Colon (tissue), 2 donors: ENCODE results near the gene FAM83G.
"Not testable (repeated sequence)": the region's sequence is repeated elsewhere in the genome, so short reads cannot be mapped to it uniquely, and the experiment has no call there.

ENCODE experiments used
- FAIRE-seq: peaks from 2 replicates; lab custom pipeline; 2012; peaks lifted over from hg19 to GRCh38; lab: Jason Lieb, UNC
- donor health status: control.
- donor health status: control.

Gene FAM83G

DNA sequence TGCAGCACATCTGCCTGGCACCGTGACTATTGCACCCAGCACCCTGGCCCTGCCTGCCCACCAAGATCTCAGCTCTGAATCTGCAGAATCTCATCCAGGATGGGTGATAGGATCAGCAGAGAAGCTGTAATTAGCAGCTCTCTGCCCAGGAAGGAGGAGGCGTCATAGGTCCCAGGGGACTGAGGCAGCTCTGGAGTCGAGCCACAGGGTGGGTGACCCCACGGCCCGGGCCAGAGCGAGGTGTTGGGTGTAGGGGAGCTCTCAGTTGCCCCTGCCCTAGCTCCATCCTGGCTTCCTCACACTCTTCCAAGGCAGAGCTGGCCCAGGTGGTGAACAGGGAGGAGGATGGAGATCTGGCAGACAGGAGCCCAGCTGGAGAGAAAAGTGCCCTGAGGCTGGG is 18.2 kb upstream of the FAM83G start:
- FAIRE-seq: no peak

DNA sequence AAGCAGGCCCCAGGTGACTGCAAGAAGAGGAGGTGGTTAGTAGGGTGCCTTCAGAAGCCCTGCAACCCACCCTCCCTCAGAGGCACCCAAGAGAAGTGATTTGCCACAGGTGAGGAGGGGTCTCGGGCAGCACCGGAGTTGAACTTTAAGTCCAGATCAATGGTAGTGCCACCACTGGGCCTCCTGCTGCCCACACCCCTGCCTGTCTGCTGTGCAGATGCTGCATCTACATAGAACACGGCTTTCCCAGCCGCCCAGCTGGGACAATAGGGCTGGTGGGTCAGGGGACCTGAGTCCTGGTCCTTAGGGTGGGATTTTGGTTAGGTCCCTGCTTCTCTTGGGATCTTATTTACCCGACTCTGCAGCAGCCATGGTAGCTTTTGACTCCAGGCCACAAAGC is 17.6 kb upstream of the FAM83G start:
- FAIRE-seq: no peak

DNA sequence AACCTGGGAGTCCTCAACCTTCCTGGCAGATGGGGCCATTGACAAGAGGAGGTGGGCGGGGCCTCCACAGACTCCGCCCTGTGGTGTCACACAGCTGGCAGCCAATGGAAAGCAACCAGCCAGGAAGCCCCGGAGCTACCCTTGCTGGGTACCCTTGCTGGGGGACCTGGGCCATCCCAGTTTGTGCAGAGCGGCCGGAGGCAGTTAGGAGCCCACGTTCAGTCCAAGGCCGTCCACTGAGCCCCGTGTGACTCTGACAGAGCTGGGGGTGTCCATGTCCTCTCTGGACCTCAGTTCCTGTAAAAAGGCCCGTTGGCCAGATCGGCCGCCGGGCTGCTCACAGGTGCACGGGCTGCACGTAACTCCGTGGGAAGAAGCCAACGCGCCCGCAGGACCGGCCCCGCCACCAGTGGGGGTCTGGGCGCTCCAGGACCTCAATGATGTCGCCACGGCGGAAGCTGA is 17.1 kb upstream of the FAM83G start:
- FAIRE-seq: no peak

DNA sequence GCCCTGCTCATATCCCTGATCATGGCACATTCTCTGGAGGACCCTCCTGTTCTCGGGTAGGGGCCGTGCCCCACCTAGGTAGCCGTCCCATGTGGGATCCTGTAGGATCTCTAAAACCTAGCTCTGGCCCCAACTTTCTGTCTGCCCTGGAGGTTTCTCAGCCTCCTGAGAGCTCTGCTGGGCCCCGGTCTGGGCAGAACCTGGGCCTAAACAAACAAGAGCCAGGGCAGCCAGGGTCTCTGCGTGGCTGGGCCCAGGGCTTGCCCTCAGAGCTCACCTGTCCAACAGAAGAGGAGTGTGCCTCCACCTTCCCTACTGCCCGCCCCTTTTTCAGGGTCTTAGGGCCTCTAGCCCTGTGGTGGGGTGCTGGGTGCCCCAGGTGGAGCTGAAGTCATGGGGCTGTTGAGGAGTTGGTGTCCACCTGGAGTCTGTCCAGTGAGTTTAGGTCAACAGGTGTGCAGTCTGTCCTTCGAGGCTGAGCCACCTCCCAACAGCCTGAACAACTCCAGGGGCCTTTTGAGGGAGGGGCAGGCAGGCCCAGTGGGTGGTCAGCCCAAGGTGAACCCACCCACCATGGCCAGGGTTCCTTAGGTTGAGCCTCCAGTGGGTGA is 16.6 kb upstream of the FAM83G start:
- FAIRE-seq: not testable (repeated sequence)

DNA sequence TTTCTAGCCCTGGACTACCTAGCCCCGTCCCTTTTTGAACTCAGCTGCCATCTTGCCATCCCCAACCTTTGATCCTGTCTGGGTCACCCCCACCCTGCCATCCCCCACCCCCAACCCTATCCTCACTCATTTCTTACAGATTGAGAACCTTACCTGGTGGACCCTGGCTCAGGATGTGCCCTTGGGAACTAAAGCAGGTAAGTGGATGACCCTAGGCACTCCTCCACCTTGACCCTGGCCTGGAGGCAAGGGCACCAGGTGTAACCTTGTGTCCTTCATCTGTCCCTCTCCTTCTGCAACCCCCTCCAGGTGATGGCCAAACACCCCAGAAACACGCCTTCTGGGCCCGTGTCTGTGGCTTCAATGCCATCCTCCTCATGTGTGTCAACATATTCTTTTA is 15.5 kb upstream of the FAM83G start:
- no peak for FAIRE-seq

DNA sequence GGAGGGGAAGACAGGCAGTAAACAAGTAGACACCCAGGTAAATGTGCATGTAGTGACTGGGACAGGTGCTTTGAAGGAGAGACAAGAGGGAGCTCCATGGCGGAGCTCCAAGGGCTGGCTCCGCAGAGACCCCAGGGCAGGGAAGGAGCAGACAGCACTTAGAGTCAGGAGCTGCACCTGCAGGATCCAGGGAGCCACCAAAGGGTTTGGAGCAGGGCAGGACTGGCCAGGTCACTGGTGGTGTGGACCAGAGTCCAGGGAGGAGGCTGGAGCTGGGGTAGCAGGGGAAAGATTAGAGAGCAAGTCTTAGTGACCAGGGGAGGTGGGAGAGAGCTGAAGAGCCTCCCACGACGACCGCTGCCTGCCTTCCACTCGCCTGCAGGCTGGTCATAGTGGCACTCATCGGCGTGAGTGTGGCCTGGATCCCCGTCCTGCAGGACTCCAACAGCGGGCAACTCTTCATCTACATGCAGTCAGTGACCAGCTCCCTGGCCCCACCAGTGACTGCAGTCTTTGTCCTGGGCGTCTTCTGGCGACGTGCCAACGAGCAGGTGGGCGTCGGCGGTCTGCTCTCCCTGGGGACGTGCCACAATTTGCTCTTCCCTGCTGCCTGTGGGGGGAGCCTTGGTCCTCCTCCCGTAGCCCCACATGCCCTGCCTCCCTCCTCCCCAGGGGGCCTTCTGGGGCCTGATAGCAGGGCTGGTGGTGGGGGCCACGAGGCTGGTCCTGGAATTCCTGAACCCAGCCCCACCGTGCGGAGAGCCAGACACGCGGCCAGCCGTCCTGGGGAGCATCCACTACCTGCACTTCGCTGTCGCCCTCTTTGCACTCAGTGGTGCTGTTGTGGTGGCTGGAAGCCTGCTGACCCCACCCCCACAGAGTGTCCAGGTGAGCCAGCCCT is 14.7 kb upstream of the FAM83G start:
- no peak for FAIRE-seq

DNA sequence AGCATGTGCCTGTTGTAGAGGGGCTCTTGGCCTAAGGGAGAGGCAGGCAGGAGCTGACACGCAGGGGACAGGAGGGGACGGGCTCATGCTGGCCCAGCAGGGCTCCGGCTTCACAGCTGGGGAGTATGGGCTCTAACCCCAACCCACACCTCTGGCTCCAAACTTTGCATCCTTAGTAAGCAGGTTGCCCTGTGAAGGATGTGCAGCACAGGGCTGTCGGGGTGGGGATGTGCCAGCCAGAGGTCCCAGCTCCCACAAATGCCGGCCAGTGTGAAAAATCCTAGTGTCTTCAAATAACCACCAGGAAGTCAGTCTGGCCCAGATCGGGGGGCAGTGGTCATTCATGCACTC is 14.0 kb upstream of the FAM83G start:
- no peak for FAIRE-seq

DNA sequence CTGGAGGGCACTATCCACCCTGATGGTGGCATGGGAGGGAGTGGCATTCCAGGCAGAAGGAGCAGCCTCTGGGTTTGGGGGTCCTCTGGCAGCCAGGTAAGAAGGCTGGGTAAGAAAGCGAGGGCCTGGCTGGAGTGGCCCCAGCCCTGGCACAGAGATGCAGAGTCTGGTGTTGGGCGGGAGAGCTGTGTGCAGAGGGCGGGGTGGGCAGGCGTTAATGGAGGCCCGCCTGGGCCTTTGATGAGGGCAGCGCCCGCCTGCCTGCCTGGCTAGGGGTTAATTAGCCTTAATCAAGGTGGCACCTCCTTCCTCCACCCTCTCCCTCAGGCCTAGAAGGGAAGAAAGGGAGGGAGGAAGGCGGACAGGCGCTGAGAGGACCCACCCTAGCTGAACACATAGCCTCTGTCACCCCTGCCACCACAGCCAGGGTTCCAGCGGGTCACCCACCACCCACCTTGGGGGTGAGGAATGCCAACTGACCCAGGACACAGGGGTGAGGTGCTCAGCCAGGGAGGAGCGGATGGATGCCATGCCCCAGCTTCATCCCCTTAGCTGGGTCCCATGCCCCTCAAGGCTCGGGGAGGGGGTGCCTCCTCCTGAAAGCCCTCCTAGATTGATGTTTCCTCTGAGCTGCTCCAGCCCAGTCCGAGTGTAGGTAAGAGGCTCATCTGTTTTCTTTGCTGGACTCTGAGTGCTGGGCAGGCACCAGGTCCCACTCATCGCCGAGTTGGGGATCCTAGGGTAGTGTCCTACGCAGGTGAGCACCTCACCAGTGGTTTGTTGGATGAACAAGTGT is 13.4 kb upstream of the FAM83G start:
- no peak for FAIRE-seq

DNA sequence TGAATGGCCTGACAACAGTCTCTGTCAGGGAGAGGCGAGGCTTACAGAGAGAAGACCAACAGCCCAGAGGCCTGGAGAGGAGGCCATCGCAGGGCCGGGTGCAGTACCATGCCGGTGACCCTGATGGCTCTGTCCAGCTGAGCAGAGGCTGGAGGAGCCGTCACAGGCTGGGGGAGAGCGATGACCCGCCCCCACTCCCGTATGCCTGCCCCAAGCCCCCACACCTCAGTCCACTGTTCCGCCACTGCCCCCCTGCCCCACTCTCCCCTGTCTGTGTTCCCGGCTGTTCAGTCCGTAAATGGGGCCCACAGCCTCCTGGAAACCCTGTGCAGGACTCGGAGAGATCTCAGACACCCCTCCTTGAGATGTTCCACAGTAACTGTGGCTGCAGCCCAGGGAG is 12.8 kb upstream of the FAM83G start:
- FAIRE-seq: no peak

DNA sequence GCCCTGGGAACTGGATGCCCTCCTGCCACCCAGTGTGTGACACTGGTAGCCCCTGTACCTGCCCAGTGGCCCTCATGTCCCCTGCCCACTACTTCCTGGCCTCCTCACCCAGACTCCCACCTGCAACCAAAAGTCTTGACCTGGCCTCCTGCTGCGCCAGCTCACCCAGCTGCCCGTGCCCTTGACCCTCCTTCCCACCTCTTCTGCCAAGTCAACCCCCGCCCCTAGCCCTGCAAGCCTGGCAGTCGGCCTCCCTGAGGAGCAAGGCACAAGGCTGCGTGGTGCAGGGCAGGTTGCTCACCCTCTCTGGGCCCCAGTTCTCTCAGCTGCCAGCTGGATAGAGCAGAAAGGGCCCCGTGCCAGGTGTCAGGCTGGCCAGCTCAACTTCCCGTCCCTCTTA is 12.3 kb upstream of the FAM83G start:
- FAIRE-seq: no peak

DNA sequence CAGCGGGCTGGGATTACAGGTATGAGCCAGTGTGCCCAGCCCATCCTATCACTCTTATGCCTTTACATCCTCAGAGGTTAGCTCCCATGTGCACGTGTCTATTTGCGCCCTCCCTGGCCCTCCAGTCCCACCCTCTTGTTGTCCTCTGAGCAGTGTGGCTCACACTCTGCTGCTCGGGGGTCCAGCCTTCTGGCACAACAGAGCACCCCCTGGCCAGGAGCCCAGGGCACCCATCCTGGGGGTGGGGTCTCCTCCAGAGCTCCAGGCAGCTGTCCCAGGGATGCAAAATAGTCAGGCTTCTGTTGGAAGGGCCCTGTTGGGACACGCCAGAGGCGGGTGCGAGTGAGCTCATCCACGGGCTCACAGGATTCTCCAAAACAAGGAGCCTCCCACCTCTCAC is 11.7 kb upstream of the FAM83G start:
- no peak for FAIRE-seq

DNA sequence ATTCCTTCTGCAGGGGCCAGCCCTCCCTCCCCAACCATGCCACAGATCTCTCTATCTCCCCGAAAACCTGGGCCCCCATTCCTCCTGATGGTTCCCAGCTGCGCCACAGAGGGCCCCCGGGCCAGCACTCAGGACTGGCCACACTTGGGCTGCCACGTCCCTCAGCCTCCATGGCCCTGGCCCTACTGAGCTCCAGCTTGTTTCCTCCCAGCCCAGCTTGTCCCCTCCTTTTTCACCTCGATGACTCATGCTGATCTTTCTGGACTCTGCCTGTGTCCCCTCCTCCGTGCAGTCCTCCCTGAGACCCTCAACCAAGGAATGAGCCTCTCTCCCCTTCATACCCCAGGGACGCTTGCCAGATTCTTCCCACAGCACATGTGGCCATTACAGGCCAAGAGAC is 10.9 kb upstream of the FAM83G start:
- FAIRE-seq: no peak

DNA sequence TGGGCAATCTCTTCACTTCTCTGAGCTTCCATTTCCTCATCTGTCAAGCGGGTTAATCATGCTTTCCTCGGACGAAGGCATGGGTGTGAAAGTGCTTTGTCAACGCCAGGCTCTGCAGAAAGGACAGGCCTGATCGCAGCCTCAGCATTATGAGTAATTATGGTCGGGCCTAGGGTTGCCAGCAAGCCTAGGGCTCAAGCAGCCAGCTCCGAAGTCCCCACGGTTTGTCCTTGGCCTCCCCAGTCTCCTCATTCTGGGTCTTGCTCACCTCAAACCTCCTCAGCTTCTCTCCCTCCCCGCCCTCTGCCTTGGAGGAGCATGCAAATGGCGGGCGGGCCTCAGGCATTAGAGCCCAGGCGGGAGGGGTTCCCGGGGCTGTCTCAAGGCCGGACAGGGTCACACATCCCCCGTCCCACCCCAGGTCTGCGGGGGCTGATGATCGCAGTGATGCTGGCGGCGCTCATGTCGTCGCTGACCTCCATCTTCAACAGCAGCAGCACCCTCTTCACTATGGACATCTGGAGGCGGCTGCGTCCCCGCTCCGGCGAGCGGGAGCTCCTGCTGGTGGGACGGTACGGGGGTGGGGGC is 10.2 kb upstream of the FAM83G start:
- no peak for FAIRE-seq

DNA sequence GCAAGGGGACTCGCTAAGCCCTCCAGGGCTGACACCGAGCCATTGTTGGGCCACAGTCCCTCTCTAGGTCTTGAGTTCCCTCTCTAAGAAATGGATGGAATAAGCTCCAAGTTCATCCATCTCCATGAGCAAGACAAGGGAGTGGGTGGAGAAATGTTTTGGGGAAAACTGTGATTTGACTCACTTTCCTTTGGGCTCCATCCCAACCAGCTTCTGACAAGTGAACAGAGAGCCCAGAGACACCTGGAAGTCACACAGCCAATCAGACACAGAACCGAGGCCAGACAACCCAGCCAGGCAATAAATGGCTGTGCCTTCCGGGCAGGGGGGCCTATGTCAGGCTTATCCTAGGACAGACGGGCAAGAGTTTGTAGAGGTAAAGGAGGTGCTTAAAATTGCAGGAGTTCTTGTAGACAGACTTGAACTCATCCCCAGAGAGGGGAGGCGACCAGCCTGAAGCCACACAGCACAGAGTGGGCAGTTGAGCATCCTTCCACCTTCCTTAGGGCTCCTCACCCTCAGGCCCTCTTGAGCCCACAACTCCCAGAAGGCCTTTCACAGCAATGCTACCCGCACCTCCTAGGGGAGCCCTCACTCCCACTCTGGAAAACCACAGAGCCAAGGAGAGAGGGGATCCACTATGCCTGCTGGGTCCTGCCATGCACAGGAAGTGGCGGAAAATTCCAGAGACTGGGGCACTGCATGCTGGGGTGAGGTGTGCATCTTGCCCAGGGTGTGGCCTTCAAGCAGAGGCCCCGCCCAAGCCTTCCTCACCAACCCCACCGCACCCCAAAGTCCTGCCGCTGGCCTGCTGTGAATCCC is 9.5 kb upstream of the FAM83G start:
- no peak for FAIRE-seq

DNA sequence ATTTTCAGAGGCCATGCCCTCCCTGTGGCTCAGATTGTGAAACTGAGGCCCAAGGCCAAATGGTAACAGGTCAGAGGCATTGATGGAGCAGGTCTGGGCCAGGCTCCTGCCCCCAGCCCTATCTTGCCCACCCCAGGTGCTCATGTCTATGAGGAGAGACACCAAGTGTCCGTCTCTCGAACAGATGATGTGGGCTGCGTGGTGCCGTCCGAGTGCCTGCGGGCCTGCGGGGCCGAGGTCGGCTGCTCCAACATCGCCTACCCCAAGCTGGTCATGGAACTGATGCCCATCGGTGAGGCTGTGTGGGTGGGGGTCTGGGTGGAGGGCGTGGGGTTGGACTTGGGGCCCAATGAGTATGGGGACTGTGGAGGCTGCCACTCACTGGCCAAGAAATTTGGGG is 8.7 kb upstream of the FAM83G start:
- FAIRE-seq: no peak

DNA sequence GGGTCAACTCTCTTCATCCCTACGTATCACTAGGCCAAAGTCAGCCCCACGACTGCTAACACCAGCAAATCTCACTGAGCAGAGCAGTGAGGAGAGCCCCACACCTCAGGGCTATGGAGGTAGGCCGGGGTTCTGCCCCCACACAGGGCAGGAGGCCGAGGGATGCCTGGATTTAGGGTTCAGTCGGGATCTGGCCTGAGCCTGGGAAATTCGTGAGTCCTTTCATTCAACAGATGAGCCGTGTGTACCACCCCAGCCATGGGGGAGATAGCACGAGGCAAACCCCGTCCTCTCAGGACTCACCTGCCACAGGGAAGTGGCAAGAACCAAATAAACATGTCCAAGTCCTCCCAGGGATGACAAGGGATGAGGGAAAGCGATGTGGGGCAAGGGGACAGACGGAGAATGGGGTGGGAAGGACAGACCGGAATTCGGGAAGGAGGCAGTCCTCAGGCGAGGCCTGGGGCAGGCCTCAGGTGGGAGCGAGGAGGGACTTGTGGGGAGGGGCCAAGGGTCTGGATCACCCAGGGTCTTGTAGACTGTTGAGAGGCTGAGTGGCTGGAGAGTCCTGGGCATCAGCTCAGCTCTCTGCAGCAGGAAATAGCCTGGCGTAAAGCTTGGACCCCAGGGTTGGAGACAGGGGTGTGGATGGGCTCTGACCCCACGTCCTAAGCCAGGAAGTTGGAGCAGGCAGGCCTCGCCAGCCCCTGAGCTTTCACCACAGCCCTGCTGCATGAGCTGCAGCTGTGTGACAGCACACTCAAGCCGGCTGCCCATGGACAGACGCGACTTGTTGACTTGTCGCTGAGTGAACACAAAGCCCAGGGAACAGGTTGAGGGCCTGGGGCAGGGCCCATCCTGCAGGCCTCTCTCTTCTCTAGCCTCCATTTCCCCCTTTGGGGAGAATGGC is 7.9 kb upstream of the FAM83G start:
- no peak for FAIRE-seq

DNA sequence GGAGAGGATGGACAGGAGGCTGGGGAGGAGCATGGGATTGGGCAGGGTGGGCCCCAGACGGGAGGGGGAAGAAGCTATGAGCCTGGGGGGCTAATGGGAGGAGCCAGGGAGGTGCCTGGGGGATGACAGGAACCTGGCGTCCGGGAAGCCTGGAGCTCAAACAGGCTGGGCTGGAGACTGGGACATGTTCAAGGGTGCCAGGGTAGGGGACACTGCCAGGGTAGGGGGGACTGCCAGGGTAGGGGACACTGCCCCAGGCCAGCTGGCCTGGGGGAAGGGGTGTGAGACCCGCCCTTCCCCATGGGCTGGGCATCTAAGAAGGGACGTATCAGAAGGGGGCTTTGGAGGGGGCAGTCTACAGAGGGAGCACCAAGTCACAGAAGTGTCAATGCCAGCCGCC is 7.0 kb upstream of the FAM83G start:
- no peak for FAIRE-seq

DNA sequence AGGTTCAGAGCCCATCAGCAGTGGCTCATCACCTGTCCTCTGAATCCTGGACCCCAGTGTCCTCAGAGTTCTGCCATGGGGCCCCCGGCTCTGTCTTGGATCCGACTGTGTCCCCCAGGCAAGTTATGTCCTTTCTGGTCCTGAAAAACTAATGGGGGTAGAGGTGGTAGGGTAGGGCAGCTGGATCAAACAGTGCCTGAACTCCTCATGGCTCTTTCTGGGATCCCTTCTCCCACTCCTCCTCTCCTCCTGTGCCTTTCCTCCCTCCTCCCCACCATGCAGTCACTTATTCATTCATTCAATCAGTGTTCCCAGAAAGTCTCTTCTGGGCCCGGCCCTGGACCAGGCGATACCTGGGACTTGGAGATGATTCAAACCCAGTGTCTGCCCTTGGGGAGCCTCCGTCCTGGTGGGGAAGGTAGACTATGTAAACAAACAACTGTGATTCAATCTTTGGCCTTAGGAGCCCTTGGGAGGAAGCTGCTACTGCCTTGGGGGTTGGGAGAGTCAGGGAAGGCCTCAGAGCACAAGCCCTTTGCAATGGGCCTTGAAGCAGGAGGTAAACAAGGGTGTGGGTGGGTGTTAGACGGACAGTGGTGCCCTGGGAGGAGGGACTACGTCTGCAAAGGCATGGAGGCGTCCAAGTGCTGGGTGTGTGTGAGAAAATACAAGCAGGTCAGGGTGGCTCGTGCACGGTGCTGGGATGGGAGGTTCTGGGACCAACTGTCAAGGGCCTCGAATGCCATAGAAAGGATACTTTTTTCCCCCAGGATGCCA is 6.4 kb upstream of the FAM83G start:
- no peak for FAIRE-seq

DNA sequence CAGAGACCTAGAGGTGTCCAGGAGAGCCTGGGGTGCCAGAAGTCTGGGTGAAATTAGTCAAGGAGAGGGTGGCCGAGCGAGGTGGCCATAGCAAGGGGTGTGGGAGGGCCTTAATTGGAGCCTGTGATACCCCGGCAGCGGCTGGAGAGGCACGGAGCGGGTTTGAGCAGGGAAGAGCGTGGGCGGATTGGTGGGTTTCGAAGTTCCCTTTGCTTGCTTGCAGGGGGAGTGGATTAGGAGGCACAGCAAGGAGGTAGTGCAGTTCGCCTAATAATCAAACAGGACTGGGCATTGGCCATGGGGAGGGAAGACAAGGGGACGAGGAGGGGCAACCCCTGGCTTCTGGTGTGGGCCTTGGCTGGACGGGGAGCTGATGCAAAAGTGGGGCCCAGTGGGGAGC is 5.4 kb upstream of the FAM83G start:
- no peak for FAIRE-seq

DNA sequence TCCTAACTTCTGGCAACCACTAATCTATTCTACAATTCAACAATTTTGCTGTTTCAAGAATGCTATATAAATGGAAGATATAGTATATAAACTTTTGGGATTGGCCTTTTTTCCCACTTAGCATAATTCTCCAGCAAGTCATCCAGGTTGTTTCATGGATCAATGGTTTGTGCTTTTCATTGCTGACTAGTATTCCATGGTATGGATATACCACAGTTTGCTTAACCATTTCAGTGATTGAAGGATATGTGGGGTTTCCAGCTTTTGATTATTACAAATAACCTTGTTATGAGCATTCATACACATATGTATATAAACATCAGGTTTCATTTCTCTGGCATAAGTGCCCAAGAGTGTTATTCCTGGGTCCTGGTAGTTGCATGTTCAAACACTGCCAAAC is 2.1 kb upstream of the FAM83G start:
- FAIRE-seq: no peak
